Measurements from ENCODE around the gene TBL1X. TPM values are rescaled to one million over a fixed set of nuclear protein-coding genes. Genes with fewer than 3 reads are reported as not detected.

TBL1X gene
- total RNA-seq, 1 experiment from 2014 or later = 17.6 TPM

- 0 out of 2 replicates have a peak overlapping the region, but pooled peaks have one; percentile 7 for H3K4me2 ChIP-seq
Measured at GRCh38 chrX:9610771-9611392, 146.0 kb downstream of the TBL1X start.

GRCh38 chrX:9611436-9612145 lies 146.7 kb downstream of the TBL1X start:
- ChIA-PET CTCF (no interaction called here), POLR2A (ENCODE audit: unreplicated experiment) (no interaction called here)
- Histone ChIP-seq H3F3A (ENCODE audit: insufficient read depth, low read depth) (no peaks in the 10 kb centered on the region), H3K4me3 (no peak overlapping the region), H3K27ac (no peak overlapping the region), H2AFZ (no peak overlapping the region), H3K79me2 (ENCODE audit: low read depth) (no peaks in the 10 kb centered on the region), H4K20me1 (ENCODE audit: insufficient read depth) (no peaks in the 10 kb centered on the region; the same call in 1 of the 2 replicates), H3K4me1 (replicated peaks; ENCODE audit: insufficient read depth) (peaks cover 9% of the 10 kb centered on the region; the same call in 1 of the 2 replicates), H3K9me3 (ENCODE audit: insufficient read depth, low read depth) (no peaks in the 10 kb centered on the region), H3K9me2 (ENCODE audit: insufficient read depth) (no peaks in the 10 kb centered on the region), H3K4me2 (no peak overlapping the region), H3K27me3 (ENCODE audit: insufficient read depth, low read depth) (no peaks in the 10 kb centered on the region), H3K36me3 (ENCODE audit: low read depth) (no peaks in the 10 kb centered on the region)
- TF ChIP-seq CTCF (conservative IDR thresholded peaks at IDR 0.05) (no peak), EZH2 (IDR thresholded peaks at IDR 0.05; ENCODE audit: low read depth) (no peak)
- DNase-seq = no peak
- BruUV-seq (replicated peaks) = no TSS peak
- intact Hi-C loops (cut with micrococcal nuclease; ENCODE audit: unreplicated experiment) = no loop called here

More at GRCh38 chrX:9610771-9611392, 146.0 kb downstream of the TBL1X start:
- H3F3A ChIP-seq (ENCODE audit: insufficient read depth, low read depth) = no peaks in the 10 kb centered on the region
- H3K79me2 ChIP-seq (ENCODE audit: low read depth) = no peaks in the 10 kb centered on the region
- intact Hi-C loops (cut with micrococcal nuclease; ENCODE audit: unreplicated experiment) = no loop called here
- H3K4me1 ChIP-seq (replicated peaks; ENCODE audit: insufficient read depth) = peaks cover 9% of the 10 kb centered on the region; the same call in 1 of the 2 replicates
- ChIA-PET POLR2A (ENCODE audit: unreplicated experiment) (no interaction called here), CTCF (interaction anchor here (0.7 kb wide), 1 partner anchor 503 kb away, joined by 3 read pairs; no protein-coding TSS in a partner anchor)
- no peaks in the 10 kb centered on the region; the same call in 1 of the 2 replicates for H4K20me1 ChIP-seq (ENCODE audit: insufficient read depth)
- no peak overlapping the region for H3K27ac ChIP-seq
- no peak overlapping the region for H2AFZ ChIP-seq
- H3K4me3 ChIP-seq = no peak overlapping the region
- no peaks in the 10 kb centered on the region for H3K36me3 ChIP-seq (ENCODE audit: low read depth)
- H3K9me2 ChIP-seq (ENCODE audit: insufficient read depth) = no peaks in the 10 kb centered on the region
- BruUV-seq (replicated peaks) = no TSS peak
- H3K9me3 ChIP-seq (ENCODE audit: insufficient read depth, low read depth) = no peaks in the 10 kb centered on the region
- DNase-seq = no peak
- no peaks in the 10 kb centered on the region for H3K27me3 ChIP-seq (ENCODE audit: insufficient read depth, low read depth)
- TF ChIP-seq EZH2 (IDR thresholded peaks at IDR 0.05; ENCODE audit: low read depth) = no peak
- no peak for TF ChIP-seq CTCF (conservative IDR thresholded peaks at IDR 0.05)

GRCh38 chrX:9612146-9612505 lies 147.3 kb downstream of the TBL1X start:
- Histone ChIP-seq H3K4me3 (no peak overlapping the region), H3F3A (ENCODE audit: insufficient read depth, low read depth) (no peaks in the 10 kb centered on the region), H3K9me3 (ENCODE audit: insufficient read depth, low read depth) (no peaks in the 10 kb centered on the region), H2AFZ (no peak overlapping the region), H3K9me2 (ENCODE audit: insufficient read depth) (no peaks in the 10 kb centered on the region), H3K4me1 (replicated peaks; ENCODE audit: insufficient read depth) (peaks cover 9% of the 10 kb centered on the region; the same call in 1 of the 2 replicates), H3K27me3 (ENCODE audit: insufficient read depth, low read depth) (no peaks in the 10 kb centered on the region), H3K4me2 (no peak overlapping the region), H3K27ac (no peak overlapping the region), H4K20me1 (ENCODE audit: insufficient read depth) (no peaks in the 10 kb centered on the region; the same call in 1 of the 2 replicates), H3K79me2 (ENCODE audit: low read depth) (no peaks in the 10 kb centered on the region), H3K36me3 (ENCODE audit: low read depth) (no peaks in the 10 kb centered on the region)
- ChIA-PET POLR2A (ENCODE audit: unreplicated experiment) (no interaction called here), CTCF (no interaction called here)
- TF ChIP-seq CTCF (conservative IDR thresholded peaks at IDR 0.05) = no peak
- TF ChIP-seq EZH2 (IDR thresholded peaks at IDR 0.05; ENCODE audit: low read depth) = no peak
- no peak for DNase-seq
- no TSS peak for BruUV-seq (replicated peaks)
- intact Hi-C loops (cut with micrococcal nuclease; ENCODE audit: unreplicated experiment) = no loop called here

Measured in PC-9 (cell line).